ENCODE results near the gene ZNF865. TPM values are rescaled to one million over a fixed set of nuclear protein-coding genes. Genes with fewer than 3 reads are reported as not detected.

ZNF865 gene
- total and polyA plus RNA-seq, 10 donors = 4.8 to 23.3 (median 14.3) TPM

DNA sequence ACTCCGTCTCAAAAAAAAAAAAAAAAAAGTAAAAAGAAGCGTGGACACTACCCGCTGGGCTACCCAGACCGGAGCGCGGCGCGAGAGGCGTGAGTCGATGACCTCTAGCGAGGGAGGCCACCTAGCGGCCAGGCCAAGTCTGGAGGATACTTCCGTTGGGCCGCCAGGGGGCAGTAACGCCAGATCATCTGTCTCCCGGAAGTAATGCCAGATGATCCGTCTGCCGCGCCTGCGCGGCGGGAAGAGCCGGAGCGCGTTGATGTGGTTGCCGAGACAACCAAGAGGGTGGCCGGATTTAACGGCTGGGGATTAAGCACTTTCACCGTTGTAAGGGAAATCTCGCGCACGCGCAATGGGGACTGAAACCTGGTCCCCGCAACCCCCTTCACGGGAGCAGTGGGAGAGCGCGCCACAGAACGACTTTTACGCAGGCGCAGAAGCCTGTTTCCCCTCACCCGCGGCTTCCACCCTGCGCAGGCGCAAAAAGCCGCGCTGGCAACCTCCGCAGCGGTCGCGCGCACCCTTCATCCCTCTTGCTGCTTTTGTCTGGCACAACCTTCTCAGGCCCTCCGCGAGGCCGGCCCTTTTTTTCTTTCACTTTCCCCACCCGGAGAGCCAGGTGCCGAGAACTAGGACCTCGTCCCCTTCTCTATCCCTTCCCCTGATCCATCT is 48.3 kb downstream of the ZNF865 start:
- 0 to 1% (median 0%) methylated on average over 49 to 57 of the region's 57 CpGs for WGBS, 5 donors
- H3K27me3 ChIP-seq (replicated peaks in 1 of 7) = no peaks in the 10 kb centered on the region
- intact Hi-C loops (cut with DNase I; ENCODE audit: low total_unique reads) = no loop called here
- H3K27ac ChIP-seq = peak overlapping the region; percentile 95 to 100 (median 99)
- peak overlapping the region; percentile 75 to 100 (median 88) for H3K4me3 ChIP-seq
- TF ChIP-seq CTCF (IDR thresholded peaks at IDR 0.05 in 8 of 11, conservative IDR thresholded peaks at IDR 0.05 in 3 of 11) (peak; percentile 98 to 100 (median 99)), POLR2A (IDR thresholded peaks at IDR 0.05) (peak in 2 of 3 donors; percentile 88 to 93), POLR2AphosphoS5 (IDR thresholded peaks at IDR 0.05) (peak; percentile 98 to 99 (median 99))
- peaks cover 0 to 36% (median under 1%) of the 10 kb centered on the region in 6 donors for H3K36me3 ChIP-seq
- DNase-seq = peak; percentile 99
- no peaks in the 10 kb centered on the region for H3K9me3 ChIP-seq
- H3K4me1 ChIP-seq = peaks cover 41 to 76% (median 58%) of the 10 kb centered on the region in 6 donors

DNA sequence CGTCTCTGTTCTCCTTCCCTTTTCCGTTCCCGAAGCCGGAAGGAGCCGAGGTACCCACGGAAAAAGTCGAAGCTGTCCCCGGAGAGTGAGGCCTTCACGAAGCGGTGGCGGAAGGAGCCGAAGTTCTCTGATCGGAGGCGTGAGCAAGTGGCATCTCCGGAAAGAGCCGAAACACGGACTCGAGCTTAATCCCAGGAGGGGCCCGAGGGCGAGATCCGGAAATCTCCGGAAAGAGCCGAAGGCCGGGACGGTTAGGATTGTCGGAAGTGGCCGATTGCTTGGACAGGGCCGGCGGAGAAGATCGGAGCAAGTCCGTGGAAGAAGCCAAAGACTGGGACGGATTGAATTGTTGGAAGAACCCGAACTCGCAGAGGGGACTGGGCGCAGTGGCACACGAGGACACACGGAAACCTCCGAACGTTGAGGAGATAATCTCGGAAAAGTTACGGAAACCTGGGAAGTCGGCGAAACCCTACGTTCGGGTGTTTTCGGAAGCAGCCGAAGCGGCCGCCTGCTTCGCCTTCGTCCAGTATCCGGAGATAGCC is 48.9 kb downstream of the ZNF865 start:
- Histone ChIP-seq H3K36me3 (peaks cover 0 to 42% (median 6%) of the 10 kb centered on the region in 6 donors), H3K9me3 (no peaks in the 10 kb centered on the region), H3K4me1 (peaks cover 40 to 76% (median 58%) of the 10 kb centered on the region in 6 donors), H3K27ac (peak overlapping the region; percentile 95 to 100 (median 99)), H3K4me3 (peak overlapping the region; percentile 75 to 100 (median 88)), H3K27me3 (replicated peaks in 1 of 7) (no peaks in the 10 kb centered on the region)
- intact Hi-C loops (cut with DNase I; ENCODE audit: low total_unique reads) = no loop called here
- 0 to 1% (median 0%) methylated on average over 40 to 52 of the region's 52 CpGs for WGBS, 5 donors
- TF ChIP-seq POLR2A (IDR thresholded peaks at IDR 0.05) = no peak
- no peak for TF ChIP-seq POLR2AphosphoS5 (IDR thresholded peaks at IDR 0.05)
- TF ChIP-seq CTCF (IDR thresholded peaks at IDR 0.05 in 8 of 11, conservative IDR thresholded peaks at IDR 0.05 in 3 of 11) = no peak
- DNase-seq = peak; percentile 99

- Histone ChIP-seq H3K27ac (peak within 1 kb of the TSS; percentile 95 to 100 (median 99)), H3K36me3 (peaks cover 0 to 48% (median 13%) of the 10 kb centered on the region in 6 donors), H3K27me3 (replicated peaks in 1 of 7) (no peaks in the 10 kb centered on the region), H3K4me1 (peaks cover 37 to 76% (median 58%) of the 10 kb centered on the region in 6 donors), H3K9me3 (no peaks in the 10 kb centered on the region), H3K4me3 (peak within 1 kb of the TSS; percentile 75 to 100 (median 88))
- peak; percentile 87 to 91 (median 87) for TF ChIP-seq POLR2AphosphoS5 (IDR thresholded peaks at IDR 0.05)
- peak in 1 of 11 experiments; percentile 6 for TF ChIP-seq CTCF (IDR thresholded peaks at IDR 0.05 in 8 of 11, conservative IDR thresholded peaks at IDR 0.05 in 3 of 11)
- TF ChIP-seq POLR2A (IDR thresholded peaks at IDR 0.05) = peak in 1 of 3 donors; percentile 48
- WGBS, 5 donors = 0 to 1% (median 0%) methylated on average over 40 to 95 of the region's 95 CpGs
- intact Hi-C loops (cut with DNase I; ENCODE audit: low total_unique reads) = no loop called here
- DNase-seq = peak; percentile 99
Observed at GRCh38 chr19:55654868-55655647, 49.6 kb downstream of the ZNF865 start, which contains the start of gene U2AF2. U2AF2 (plus strand) TSS chr19:55655035; CDS start chr19:55655105, 70 bp downstream.
